Sigmoid colon (tissue), 7 donors: ENCODE data around the gene PUM1. TPM values are rescaled to one million over a fixed set of nuclear protein-coding genes. Genes with fewer than 3 reads are reported as not detected.

Experiments used
- DNase-seq: peaks from one replicate; pipeline ENCODE4 v3.0.0-alpha.2; 2019
- H3K27ac ChIP-seq, 4 donors: fragments of 200-600 bp; sonication (generic); one replicate each; pipeline ENCODE4 v1.5.1; 2016 to 2019; ENCODE audit warnings: mild to moderate bottlenecking in 1 of 4
- H3K27me3 ChIP-seq, 3 donors: fragments of 200-600 bp; sonication (generic); one replicate each; pipeline ENCODE4 v1.5.1; 2019; ENCODE audit warnings: mild to moderate bottlenecking in 1 of 3
- H3K36me3 ChIP-seq, 4 donors: fragments of 200-600 bp; sonication (generic); one replicate each; pipeline ENCODE4 v1.5.1; 2016 to 2019
- H3K4me1 ChIP-seq, 4 donors: fragments of 200-600 bp; sonication (generic); one replicate each; pipeline ENCODE4 v1.5.1; 2017 to 2019
- H3K4me3 ChIP-seq, 4 donors: fragments of 200-600 bp; sonication (generic); one replicate each; pipeline ENCODE4 v1.5.1; 2017 to 2019; ENCODE audit warnings: mild to moderate bottlenecking in 2 of 4, moderate library complexity in 1 of 4
- H3K9me3 ChIP-seq, 4 donors: fragments of 200-600 bp in 3 of 4; sonication (generic) in 3 of 4; one replicate each; pipeline versions ENCODE4 v1.5.1 to v1.6.1; 2013 to 2019
- EP300 ChIP-seq, 4 donors: sonication (generic); formaldehyde crosslinking; IDR thresholded peaks; one replicate each; pipeline ENCODE4 v1.6.1; 2017; ENCODE audit warnings: antibody characterized with exemption in 4 of 4
- POLR2A ChIP-seq, 2 donors: fragments of 450-650 bp; IDR thresholded peaks; one replicate each; pipeline ENCODE4 v1.6.1; 2016; ENCODE audit warnings: antibody characterized with exemption in 2 of 2, mild to moderate bottlenecking in 2 of 2, moderate library complexity in 2 of 2
- POLR2AphosphoS5 ChIP-seq, 4 donors: sonication (generic); formaldehyde crosslinking; IDR thresholded peaks; one replicate each; pipeline ENCODE4 v1.6.1; 2017; ENCODE audit warnings: antibody characterized with exemption in 4 of 4
- WGBS, 2 donors: extraction: QIAGEN DNeasy Blood & Tissue Kit; methylation state at CpG; one replicate each; pipeline ENCODE4 v1.1.7; 2013; 5-methylcytosine and 5-hydroxymethylcytosine counted together
- intact Hi-C: fragments of 100-400 bp; cut with DNase I; formaldehyde crosslinking; loops from one replicate; pipeline ENCODE4 v1.15.1; 2023
- polyA plus RNA-seq, 3 donors: library from polyadenylated mRNA; stranded (reverse); fragments of 200-250 nt; gene quantifications; one replicate each; pipeline ENCODE4 v1.2.3, GENCODE V29; 2013
- total RNA-seq, 4 donors: library from RNA; depleted of rRNA; stranded (reverse); fragments of >200 nt; gene quantifications; one replicate each; pipeline ENCODE4 v1.1.0, GENCODE V29; 2016
- TF ChIP-seq, protein P1 (sequence below), 4 experiments: fragments of 450-650 bp in 3 of 4; fragments of 200-600 bp in 1 of 4; IDR thresholded peaks; one replicate each; pipeline ENCODE4 v1.5.1; 2016 to 2019; ENCODE audit warnings: antibody characterized with exemption in 4 of 4, mild to moderate bottlenecking in 3 of 4, moderate library complexity in 2 of 4
- donor health status: healthy with polysubstance abuse.
- donor health status: Bipolar disorder and iron deficiency.
- donor health status: healthy.

PUM1 gene
- total and polyA plus RNA-seq, 7 donors, result 16.9 to 89.5 (median 66.4) TPM

DNA sequence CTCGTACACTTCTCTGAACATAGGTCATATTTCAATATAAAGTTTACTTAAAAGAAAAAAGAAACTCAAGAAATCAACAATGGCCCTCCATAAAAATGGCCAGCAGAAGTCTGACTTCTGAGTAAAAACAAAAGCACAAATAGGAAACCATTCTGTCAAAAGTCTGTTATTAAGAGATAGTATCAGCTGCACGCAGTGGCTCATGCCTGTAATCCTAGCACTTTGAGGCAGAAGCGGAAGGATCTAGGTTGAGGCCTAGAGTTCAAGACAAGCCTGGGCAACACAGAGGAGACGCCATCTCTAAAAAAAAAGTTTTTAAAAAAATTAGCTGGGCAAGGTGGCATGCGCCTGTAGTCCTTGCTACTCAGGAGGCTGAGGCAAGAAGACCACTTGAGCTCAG, 67.3 kb downstream of the PUM1 start:
- DNase-seq, result no peak
- intact Hi-C loops, result no loop called here
- peaks cover 0 to 22% (median 6%) of the 10 kb centered on the region in 4 donors for H3K4me1 ChIP-seq
- TF ChIP-seq POLR2A (IDR thresholded peaks at IDR 0.05) (no peak), EP300 (IDR thresholded peaks at IDR 0.05) (no peak), POLR2AphosphoS5 (IDR thresholded peaks at IDR 0.05) (no peak)
- TF ChIP-seq, protein P1, sequence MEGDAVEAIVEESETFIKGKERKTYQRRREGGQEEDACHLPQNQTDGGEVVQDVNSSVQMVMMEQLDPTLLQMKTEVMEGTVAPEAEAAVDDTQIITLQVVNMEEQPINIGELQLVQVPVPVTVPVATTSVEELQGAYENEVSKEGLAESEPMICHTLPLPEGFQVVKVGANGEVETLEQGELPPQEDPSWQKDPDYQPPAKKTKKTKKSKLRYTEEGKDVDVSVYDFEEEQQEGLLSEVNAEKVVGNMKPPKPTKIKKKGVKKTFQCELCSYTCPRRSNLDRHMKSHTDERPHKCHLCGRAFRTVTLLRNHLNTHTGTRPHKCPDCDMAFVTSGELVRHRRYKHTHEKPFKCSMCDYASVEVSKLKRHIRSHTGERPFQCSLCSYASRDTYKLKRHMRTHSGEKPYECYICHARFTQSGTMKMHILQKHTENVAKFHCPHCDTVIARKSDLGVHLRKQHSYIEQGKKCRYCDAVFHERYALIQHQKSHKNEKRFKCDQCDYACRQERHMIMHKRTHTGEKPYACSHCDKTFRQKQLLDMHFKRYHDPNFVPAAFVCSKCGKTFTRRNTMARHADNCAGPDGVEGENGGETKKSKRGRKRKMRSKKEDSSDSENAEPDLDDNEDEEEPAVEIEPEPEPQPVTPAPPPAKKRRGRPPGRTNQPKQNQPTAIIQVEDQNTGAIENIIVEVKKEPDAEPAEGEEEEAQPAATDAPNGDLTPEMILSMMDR (IDR thresholded peaks at IDR 0.05), result no peak
- WGBS, 2 donors, result 93 to 95% methylated on average over 5 of the region's 5 CpGs
- H3K9me3 ChIP-seq, result no peaks in the 10 kb centered on the region
- peaks cover 0 to 12% (median 0%) of the 10 kb centered on the region in 4 donors for H3K36me3 ChIP-seq
- H3K27ac ChIP-seq, result no peak overlapping the region
- H3K27me3 ChIP-seq, result no peaks in the 10 kb centered on the region
- no peak overlapping the region for H3K4me3 ChIP-seq

GRCh38 chr1:30997463-30998057, 68.0 kb downstream of the PUM1 start:
- Histone ChIP-seq H3K4me3 (no peak overlapping the region), H3K4me1 (peaks cover 0 to 18% (median 8%) of the 10 kb centered on the region in 4 donors), H3K27me3 (no peaks in the 10 kb centered on the region), H3K9me3 (no peaks in the 10 kb centered on the region), H3K27ac (no peak overlapping the region), H3K36me3 (peaks cover 0 to 12% (median 0%) of the 10 kb centered on the region in 4 donors)
- no peak for DNase-seq
- TF ChIP-seq EP300 (IDR thresholded peaks at IDR 0.05) (no peak), POLR2A (IDR thresholded peaks at IDR 0.05) (no peak), POLR2AphosphoS5 (IDR thresholded peaks at IDR 0.05) (no peak)
- TF ChIP-seq, protein P1 (IDR thresholded peaks at IDR 0.05), result no peak
- intact Hi-C loops, result no loop called here
- WGBS, 2 donors, result 88 to 91% methylated on average over 9 of the region's 9 CpGs

DNA sequence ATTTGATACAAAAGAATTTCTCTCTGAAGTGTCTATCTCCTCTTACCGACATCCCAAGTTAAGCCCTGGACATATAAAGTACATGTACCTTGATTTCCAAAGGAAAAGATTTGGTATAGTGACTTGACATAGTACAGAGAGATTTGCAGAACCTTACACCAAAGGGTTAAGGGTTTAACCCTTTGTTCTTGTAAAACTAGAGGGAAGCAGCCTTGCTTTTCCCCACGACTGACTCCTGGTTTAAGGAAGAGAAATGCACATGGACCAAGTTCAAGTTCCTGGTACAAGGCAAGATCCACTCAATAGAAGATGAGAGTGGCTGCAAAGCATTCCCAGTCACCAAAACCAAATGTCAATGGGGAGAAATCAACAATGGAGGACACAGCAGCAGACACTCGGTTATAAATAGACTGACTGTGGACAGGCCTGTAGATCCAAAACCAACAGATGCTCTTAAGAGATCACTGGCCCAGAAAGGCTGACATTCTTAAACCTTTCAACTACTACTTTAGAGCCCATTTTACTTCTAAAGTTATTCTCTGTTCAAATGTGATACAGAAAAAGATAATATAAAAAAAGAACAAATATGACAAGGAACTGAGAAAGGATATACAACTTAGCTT, 69.4 kb downstream of the PUM1 start:
- DNase-seq, result no peak
- TF ChIP-seq POLR2A (IDR thresholded peaks at IDR 0.05) (no peak), POLR2AphosphoS5 (IDR thresholded peaks at IDR 0.05) (no peak), EP300 (IDR thresholded peaks at IDR 0.05) (no peak)
- TF ChIP-seq, protein P1 (IDR thresholded peaks at IDR 0.05), result no peak
- intact Hi-C loops, result no loop called here
- no peak overlapping the region for H3K27ac ChIP-seq
- peaks cover 0 to 29% (median 23%) of the 10 kb centered on the region in 4 donors for H3K4me1 ChIP-seq
- no peaks in the 10 kb centered on the region for H3K27me3 ChIP-seq
- H3K9me3 ChIP-seq, result no peaks in the 10 kb centered on the region
- peaks cover 0 to 12% (median 0%) of the 10 kb centered on the region in 4 donors for H3K36me3 ChIP-seq
- no peak overlapping the region for H3K4me3 ChIP-seq
- WGBS, 2 donors, result 64 to 67% methylated on average over 3 of the region's 3 CpGs

GRCh38 chr1:30991862-30992606, 73.5 kb downstream of the PUM1 start:
- intact Hi-C loops, result no loop called here
- Histone ChIP-seq H3K4me1 (peaks cover 0 to 66% (median 54%) of the 10 kb centered on the region in 4 donors), H3K27me3 (no peaks in the 10 kb centered on the region), H3K27ac (no peak overlapping the region), H3K36me3 (peaks cover 0 to 7% (median 2%) of the 10 kb centered on the region in 4 donors), H3K4me3 (no peak overlapping the region), H3K9me3 (no peaks in the 10 kb centered on the region)
- 68 to 73% methylated on average over 6 of the region's 6 CpGs for WGBS, 2 donors
- peak in 1 of 4 donors; percentile 7 for TF ChIP-seq POLR2AphosphoS5 (IDR thresholded peaks at IDR 0.05)
- TF ChIP-seq, protein P1 (IDR thresholded peaks at IDR 0.05), result no peak
- DNase-seq, result no peak
